ENCODE results near the gene PLA2G5. TPM values are rescaled to one million over a fixed set of nuclear protein-coding genes. Genes with fewer than 3 reads are reported as not detected.
A peak's percentile ranks its signal among the peaks of the same experiment; 100 is the strongest.

PLA2G5 gene
- total and polyA plus RNA-seq, 2 of the 4 experiments (the other 2 are of a cell fraction): not detected

DNA sequence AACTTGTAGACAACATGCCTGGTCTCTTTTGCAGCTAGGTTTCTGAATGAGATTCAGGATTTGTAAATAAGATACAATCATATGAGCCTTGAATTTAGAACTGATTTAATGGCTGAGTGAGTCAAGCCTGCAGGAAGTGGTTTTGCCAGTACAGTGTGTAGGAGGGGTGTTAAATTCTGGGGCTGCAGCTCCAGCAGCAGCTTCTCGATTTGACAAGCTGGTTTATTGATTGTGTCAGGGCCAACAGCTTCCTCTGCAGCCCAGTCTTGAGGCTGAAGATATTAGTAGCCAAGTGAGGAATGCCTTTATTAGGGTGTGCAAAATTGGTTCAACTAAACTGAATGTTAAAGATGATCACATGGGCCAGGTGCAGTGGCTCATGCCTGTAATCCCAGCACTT, 11.5 kb upstream of the PLA2G5 start:
- H3K18ac ChIP-seq (ENCODE audit: low read depth, low read length): no peak overlapping the region
- POLR2A ChIA-PET (ENCODE audit: unreplicated experiment): no interaction called here
- no peak overlapping the region for H3K14ac ChIP-seq (replicated peaks; ENCODE audit: low read depth, low read length)
- no peak overlapping the region for H2AK5ac ChIP-seq (ENCODE audit: low read depth, low read length)
- H3K36me3 ChIP-seq (ENCODE audit: control insufficient read depth, insufficient read depth, low read length): no peaks in the 10 kb centered on the region
- no peak overlapping the region for H3K27ac ChIP-seq (ENCODE audit: insufficient read depth, low read length)
- no peak overlapping the region for H3K9ac ChIP-seq (ENCODE audit: low read depth, low read length)
- intact Hi-C loops (cut with micrococcal nuclease) (no loop called here), in situ Hi-C loops (cut with MboI; ENCODE audit: low sequenced_read_pairs) (no loop called here), dilution Hi-C loops (cut with HindIII; ENCODE audit: low sequenced_read_pairs, unreplicated experiment) (no loop called here)
- no peaks in the 10 kb centered on the region; the same call in 1 of the 2 replicates for H3K27me3 ChIP-seq (ENCODE audit: control insufficient read depth, insufficient read depth, low read length)
- TF ChIP-seq NFE2L2 (IDR thresholded peaks at IDR 0.05; ENCODE audit: low read depth, low read length): no peak
- TF ChIP-seq MAZ (IDR thresholded peaks at IDR 0.05; ENCODE audit: borderline replicate concordance, low read depth, low read length): no peak
- no peak for TF ChIP-seq MXI1 (IDR thresholded peaks at IDR 0.05; ENCODE audit: borderline replicate concordance, low read depth, low read length)
- no peak for TF ChIP-seq MAFK (IDR thresholded peaks at IDR 0.05; ENCODE audit: low read depth, low read length)
- no peak for TF ChIP-seq RFX5 (IDR thresholded peaks at IDR 0.05; ENCODE audit: low read depth, low read length)
- no peak for TF ChIP-seq SMC3 (IDR thresholded peaks at IDR 0.05; ENCODE audit: low read depth, low read length)
- TF ChIP-seq, protein P1, sequence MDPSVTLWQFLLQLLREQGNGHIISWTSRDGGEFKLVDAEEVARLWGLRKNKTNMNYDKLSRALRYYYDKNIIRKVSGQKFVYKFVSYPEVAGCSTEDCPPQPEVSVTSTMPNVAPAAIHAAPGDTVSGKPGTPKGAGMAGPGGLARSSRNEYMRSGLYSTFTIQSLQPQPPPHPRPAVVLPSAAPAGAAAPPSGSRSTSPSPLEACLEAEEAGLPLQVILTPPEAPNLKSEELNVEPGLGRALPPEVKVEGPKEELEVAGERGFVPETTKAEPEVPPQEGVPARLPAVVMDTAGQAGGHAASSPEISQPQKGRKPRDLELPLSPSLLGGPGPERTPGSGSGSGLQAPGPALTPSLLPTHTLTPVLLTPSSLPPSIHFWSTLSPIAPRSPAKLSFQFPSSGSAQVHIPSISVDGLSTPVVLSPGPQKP (IDR thresholded peaks at IDR 0.05; ENCODE audit: borderline replicate concordance, low read depth, low read length): no peak
- no peak for TF ChIP-seq RAD21 (IDR thresholded peaks at IDR 0.05; ENCODE audit: low read length)
- TF ChIP-seq, protein P2, sequence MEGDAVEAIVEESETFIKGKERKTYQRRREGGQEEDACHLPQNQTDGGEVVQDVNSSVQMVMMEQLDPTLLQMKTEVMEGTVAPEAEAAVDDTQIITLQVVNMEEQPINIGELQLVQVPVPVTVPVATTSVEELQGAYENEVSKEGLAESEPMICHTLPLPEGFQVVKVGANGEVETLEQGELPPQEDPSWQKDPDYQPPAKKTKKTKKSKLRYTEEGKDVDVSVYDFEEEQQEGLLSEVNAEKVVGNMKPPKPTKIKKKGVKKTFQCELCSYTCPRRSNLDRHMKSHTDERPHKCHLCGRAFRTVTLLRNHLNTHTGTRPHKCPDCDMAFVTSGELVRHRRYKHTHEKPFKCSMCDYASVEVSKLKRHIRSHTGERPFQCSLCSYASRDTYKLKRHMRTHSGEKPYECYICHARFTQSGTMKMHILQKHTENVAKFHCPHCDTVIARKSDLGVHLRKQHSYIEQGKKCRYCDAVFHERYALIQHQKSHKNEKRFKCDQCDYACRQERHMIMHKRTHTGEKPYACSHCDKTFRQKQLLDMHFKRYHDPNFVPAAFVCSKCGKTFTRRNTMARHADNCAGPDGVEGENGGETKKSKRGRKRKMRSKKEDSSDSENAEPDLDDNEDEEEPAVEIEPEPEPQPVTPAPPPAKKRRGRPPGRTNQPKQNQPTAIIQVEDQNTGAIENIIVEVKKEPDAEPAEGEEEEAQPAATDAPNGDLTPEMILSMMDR (conservative IDR thresholded peaks at IDR 0.05; ENCODE audit: low read depth, low read length): no peak
- TF ChIP-seq POLR2A (IDR thresholded peaks at IDR 0.05; ENCODE audit: low read depth, low read length): no peak
- TF ChIP-seq, protein P3, sequence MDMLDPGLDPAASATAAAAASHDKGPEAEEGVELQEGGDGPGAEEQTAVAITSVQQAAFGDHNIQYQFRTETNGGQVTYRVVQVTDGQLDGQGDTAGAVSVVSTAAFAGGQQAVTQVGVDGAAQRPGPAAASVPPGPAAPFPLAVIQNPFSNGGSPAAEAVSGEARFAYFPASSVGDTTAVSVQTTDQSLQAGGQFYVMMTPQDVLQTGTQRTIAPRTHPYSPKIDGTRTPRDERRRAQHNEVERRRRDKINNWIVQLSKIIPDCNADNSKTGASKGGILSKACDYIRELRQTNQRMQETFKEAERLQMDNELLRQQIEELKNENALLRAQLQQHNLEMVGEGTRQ (IDR thresholded peaks at IDR 0.05; ENCODE audit: low read depth, low read length): no peak
- TF ChIP-seq RCOR1 (IDR thresholded peaks at IDR 0.05; ENCODE audit: insufficient replicate concordance, low read length): no peak
- no peak for TF ChIP-seq CHD1 (IDR thresholded peaks at IDR 0.05; ENCODE audit: low read depth, low read length)
- no peak for TF ChIP-seq CEBPB (IDR thresholded peaks at IDR 0.05; ENCODE audit: low read depth, low read length)
- no peak for TF ChIP-seq FOS (IDR thresholded peaks at IDR 0.05; ENCODE audit: low read depth, low read length)
- TF ChIP-seq BHLHE40 (IDR thresholded peaks at IDR 0.05; ENCODE audit: low read depth, low read length): no peak
- H3K9me1 ChIP-seq (ENCODE audit: insufficient read depth, low read length): no peaks in the 10 kb centered on the region
- no peak overlapping the region for H4K5ac ChIP-seq (ENCODE audit: low read depth, low read length)
- H2BK20ac ChIP-seq (ENCODE audit: low read depth, low read length): no peak overlapping the region
- no peak overlapping the region for H4K8ac ChIP-seq (ENCODE audit: low read depth in 2 of 2, low read length in 2 of 2)
- H3K23ac ChIP-seq (ENCODE audit: low read depth, low read length): no peak overlapping the region
- H3K4me2 ChIP-seq (ENCODE audit: low read depth, low read length): no peak overlapping the region
- H3K79me1 ChIP-seq (ENCODE audit: low read depth in 1 of 2, low read length in 2 of 2): no peaks in the 10 kb centered on the region
- BruUV-seq (replicated peaks): no TSS peak
- H3K56ac ChIP-seq (ENCODE audit: extremely low read depth, insufficient read depth, low read length): no peak overlapping the region
- CTCF ChIA-PET: interaction anchor here (0.6 kb wide), 1 partner anchor 84 kb away, joined by 3 read pairs; no protein-coding TSS in a partner anchor
- no peak overlapping the region for H2BK5ac ChIP-seq (ENCODE audit: low read depth, low read length, poor library complexity, severe bottlenecking)
- H3K9me3 ChIP-seq (ENCODE audit: control insufficient read depth, insufficient read depth, low read length): no peaks in the 10 kb centered on the region
- H3K4ac ChIP-seq (ENCODE audit: low read depth, low read length): no peak overlapping the region
- H4K20me1 ChIP-seq (ENCODE audit: insufficient read depth, low read length): no peaks in the 10 kb centered on the region
- no peak overlapping the region for H2AFZ ChIP-seq (replicated peaks; ENCODE audit: low read length, poor library complexity)
- H2BK15ac ChIP-seq (ENCODE audit: low read depth, low read length): no peak overlapping the region
- no peak overlapping the region for H4K91ac ChIP-seq (ENCODE audit: insufficient read depth, low read depth, low read length)
- no peaks in the 10 kb centered on the region for H3K4me1 ChIP-seq (ENCODE audit: control insufficient read depth, insufficient read depth, low read length)
- no peak overlapping the region for H2BK120ac ChIP-seq (ENCODE audit: low read depth, low read length)
- H2AK9ac ChIP-seq (replicated peaks; ENCODE audit: low read depth, low read length, poor library complexity): no peak overlapping the region
- DNase-seq (peak; percentile 82), ATAC-seq (ENCODE audit: low read depth) (peak; percentile 77)
- H3K4me3 ChIP-seq (ENCODE audit: insufficient read depth, low read depth, low read length): no peak overlapping the region
- no CpG with 5 or more reads among the region's 1 CpG for WGBS, 2 experiments (ENCODE audit: extremely low coverage in 2 of 2, insufficient read length in 1 of 2)

All from IMR-90 (cell line).